GM19240 (cell line): ENCODE data around the gene PTPN13.
"Not testable (repeated sequence)": the region's sequence is repeated elsewhere in the genome, so short reads cannot be mapped to it uniquely, and the experiment has no call there.

Experiments
- DNase-seq: peaks from one replicate; pipeline ENCODE4 v3.0.0; 2011; ENCODE audit warnings: low spot score; ENCODE audit not compliant: insufficient read length

Gene PTPN13

DNA sequence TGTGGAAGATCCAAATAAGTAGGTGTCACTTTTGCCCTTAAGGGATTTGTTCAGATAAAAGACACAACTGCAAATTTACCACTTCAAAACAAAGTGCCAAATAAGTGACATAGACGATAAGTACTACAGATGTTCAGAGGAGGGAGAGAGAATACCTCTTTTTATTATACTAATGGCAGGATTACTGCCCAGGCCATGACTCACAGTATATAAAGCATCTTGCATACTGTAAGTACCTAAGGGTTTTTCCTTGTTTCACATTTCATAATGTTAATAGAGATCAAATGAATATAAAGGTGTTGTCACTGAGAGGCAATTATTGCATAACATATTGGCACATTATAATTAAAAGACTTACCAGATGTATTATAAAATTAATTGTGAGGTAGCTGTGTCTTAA is 46.4 kb downstream of the PTPN13 start:
- DNase-seq = no peak

DNA sequence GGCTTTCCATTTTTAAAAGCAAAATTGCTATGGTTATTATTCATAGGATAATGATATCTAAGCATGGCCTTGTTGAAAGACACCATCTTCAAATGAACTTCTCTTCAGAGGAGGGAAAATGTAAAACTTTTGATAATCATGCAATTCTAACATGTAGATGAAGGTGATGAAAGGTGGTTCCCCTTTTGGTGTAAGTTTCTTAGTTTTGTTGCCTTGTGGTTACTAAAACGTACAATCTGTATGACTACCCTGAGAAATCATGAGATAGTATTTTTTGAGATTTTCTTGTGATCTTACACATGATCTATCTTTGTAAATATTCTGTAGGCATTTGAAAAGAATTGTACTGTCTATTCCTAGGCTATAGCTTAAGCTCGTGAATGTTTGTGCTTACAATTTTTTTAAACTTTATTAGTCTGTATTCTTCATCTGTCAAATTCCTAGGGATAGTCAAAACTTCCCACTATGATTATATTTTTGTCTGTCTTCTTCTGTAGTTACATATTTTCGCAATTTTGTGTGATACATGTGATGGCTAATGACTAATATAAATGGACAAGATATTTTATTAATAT is 47.5 kb downstream of the PTPN13 start:
- no peak for DNase-seq

DNA sequence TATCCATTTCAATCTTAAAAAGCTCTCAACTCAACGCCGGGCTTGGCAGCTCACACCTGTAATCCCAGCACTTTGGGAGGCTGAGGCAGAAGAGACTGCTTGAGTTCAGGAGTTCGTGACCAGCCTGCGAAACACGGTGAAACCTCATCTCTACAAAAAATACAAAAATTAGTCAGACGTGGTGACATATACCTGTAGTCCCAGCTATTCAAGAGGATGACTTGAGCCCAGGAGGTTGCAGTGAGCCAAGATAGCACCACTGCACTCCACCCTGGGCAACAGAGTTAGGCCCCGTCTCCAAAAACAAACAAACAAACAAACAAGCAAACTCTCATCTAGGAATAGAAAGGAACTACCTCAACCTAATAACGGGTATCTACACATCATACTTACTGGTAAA is 50.8 kb downstream of the PTPN13 start:
- DNase-seq = no peak

DNA sequence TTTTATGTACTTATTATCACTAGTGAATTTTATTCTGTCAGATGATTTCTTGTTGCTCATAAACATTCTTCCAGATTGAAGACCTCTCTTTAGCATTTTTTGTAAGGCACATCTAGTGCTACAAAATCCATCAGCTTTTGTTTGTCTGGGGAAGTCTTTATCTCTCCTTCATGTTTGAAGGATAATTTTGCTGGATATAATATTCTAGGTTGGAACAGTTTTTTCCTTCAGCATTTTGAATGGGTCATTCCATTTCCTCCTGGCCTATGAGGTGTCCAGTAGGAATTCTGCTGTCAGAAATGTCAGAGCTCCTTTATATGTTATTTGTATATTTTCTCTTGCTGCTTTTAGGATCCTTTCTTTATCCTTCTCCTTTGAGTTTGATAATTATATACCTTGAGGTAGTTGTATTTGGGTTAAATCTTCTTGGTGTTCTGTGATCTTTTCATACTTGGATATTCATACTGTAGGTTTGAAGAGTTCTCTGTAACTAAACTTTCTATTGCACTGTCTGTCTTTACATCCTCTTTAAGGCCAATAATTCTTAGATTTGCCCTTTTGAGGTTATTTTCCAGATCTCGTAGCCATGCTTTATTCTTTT is 58.3 kb downstream of the PTPN13 start:
- no peak for DNase-seq

DNA sequence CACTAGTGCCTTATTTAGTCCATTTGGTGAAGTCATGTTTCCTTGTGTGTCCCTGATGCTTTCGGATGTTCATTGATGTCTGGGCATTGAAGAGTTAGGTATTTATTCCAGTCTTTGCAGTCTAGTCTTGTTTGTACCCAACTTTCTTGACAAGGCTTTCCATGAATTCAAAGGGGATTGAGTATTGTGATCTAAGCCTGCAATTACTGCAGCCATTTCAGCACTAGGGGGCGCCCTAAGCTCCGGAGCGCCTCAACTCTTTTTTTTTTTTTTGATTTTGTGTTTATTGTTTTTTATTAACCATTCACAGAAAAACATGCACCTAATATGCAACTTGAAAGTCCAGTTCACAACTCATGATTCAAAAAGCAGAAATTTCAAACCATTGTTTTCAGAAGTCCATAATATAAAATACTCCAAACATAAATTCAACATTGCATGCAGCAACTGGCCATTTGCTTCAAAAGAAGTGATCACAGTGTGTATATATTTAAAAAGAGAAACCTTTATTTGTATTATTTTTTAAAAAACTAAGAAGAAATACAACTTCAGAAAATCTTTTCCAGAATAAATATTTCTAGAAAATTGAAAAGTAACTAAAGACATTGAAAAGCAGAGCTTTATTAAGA is 59.2 kb downstream of the PTPN13 start:
- no peak for DNase-seq

- not testable (repeated sequence) for DNase-seq
Measured at GRCh38 chr4:86656781-86657180, 62.7 kb downstream of the PTPN13 start.

DNA sequence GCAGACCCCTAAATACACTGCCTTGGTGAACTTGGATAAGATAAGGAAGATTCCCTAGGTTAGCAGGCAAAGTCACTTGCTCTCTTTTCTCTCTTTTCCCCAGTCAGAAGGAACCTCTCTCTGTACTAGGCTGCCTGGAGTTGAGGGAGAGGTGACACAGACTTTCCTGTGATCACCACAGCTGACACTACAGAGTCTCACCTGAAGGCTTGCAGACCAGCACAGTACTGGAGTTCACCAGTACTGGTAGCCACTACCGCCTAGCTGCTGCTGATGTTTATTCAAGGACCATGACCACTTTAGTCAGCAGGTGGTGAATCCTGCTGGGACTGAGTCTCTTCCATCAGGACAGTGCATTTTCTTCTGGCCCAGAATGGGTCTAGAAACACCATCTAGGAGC is 63.3 kb downstream of the PTPN13 start:
- DNase-seq = no peak

- DNase-seq = no peak
Measured at GRCh38 chr4:86657910-86658309, 63.8 kb downstream of the PTPN13 start.

GRCh38 chr4:86660401-86660800 is 66.3 kb downstream of the PTPN13 start:
- no peak for DNase-seq

DNA sequence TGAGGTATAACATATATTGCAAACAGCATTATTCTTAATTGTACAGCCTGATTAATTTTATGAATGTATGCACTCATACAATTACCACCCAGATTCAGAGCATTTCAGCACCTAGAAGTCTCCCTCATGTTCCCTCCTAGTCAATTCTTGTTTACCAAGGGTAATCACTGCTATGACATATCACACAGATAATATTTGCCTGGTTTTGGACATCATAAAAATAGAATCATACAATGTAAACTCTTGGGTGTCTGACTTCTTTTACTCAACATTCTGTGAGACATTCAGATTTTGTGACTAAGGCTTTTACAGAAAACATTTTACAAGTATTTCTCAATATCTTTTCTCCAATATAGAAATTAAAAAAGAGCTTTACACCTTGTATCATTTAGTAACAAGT is 66.9 kb downstream of the PTPN13 start:
- no peak for DNase-seq

DNA sequence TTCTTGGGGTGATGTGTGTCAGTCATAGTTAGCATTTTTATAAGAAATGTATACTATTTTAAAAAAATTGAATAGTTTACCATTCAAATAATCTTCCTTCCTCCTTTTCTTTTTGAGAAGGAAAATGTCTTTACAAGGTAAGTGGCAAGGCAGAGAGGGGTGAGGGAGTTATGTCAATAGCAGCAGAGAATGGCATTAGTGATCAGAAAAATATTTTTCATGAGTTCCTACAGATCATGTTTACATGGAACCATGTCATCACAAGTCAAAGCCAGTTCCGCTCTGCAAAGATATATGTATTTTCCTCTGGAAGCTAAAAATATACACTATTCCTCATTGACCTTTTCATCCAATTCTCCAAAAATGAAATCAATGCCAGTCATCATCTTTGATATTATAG is 67.3 kb downstream of the PTPN13 start:
- DNase-seq = no peak

GRCh38 chr4:86664959-86665358 is 70.8 kb downstream of the PTPN13 start:
- no peak for DNase-seq

DNA sequence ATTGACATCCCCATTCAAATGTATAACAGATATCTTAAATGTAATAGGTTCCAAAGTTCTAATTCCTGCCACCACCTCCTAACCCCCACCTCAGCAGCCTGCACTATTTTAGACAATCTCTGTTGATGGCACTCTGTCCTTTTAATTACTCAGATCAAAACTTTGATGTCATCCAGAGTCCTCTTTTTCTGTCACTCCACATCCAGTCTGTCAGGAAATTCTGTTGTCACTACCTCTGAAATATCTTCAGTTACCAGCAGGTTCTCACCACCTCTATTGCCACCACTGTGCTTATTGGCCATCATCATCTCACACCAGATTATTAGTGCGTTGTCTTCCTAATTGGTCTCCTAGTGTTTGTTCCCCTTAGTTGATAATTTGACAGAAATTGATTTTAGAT is 76.2 kb downstream of the PTPN13 start:
- DNase-seq = no peak

DNA sequence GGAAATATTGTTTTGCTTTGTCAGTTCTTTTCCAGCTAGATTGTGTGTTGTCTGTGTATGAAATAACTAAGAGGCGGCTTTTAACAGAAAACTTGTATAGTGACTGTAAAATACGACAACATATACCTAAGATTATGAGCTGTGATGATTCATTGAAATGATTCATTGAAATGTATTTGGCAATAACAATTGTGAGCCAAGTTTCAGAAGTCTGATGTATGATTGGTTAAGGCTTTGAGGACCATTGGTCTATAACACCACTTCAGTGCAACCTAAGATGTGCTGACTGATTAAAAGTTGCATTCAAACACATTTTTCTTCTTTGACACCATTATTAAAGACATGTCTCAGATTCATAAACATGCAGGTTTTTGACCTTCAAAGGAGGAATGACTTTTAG is 76.6 kb downstream of the PTPN13 start:
- no peak for DNase-seq

DNA sequence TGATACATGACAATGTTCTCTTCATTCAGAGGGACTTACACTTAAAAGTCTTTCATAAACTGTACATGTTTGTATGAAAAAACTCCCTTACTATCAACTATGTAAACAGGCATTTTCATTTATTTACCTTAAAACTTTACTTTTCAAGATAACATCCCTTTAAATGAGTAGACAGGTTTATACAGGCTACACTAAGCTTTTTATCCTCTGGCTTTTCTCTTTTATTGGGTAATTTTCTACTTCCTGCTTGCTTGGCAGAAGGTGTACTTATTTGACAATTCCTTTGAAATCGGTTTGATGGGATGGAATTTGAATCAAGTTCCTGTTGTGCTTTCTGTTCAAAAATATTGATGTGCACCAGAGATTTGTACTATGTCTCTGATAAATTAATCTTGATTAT is 81.4 kb downstream of the PTPN13 start:
- no peak for DNase-seq

- DNase-seq = no peak
Measured at GRCh38 chr4:86678796-86679195, 84.7 kb downstream of the PTPN13 start.

DNA sequence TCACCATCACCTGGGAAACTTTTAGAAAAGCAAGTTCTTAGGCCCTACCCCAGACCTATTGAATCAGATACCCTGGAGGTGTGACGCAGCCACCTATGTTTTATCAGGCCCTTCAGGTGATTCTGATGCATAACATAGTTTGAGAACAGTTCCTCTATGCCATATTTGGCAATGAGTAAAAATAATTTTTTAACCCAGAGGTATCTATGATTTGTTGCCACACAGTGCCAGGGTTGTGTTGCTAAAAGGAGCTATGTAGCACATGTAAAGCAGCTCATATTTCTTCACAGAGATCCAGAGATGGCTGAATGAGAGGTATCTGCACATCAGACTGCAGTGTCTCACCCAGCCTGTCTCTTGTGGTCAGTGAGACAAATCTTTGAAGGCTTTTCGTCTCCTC is 85.3 kb downstream of the PTPN13 start:
- DNase-seq = no peak

DNA sequence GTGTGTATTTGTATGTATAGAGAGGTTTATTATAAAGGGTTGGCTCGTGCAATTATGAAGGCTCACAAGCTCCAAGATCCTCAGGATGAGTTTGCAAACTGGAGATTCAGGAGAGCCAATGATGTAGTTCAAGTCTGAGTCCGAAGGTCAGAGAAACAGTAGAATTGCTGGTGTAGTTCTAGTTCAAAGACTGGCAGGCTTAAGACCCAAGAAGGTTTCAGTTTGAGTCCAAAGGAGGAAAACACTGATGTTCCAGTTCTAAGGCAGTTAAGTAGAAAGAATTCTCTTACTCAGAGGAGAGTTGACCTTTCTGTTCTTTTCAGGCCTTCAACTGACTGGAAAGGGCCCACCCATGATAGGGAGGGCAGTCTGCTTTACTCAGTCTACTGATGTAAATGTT is 89.1 kb downstream of the PTPN13 start:
- no peak for DNase-seq

GRCh38 chr4:86683983-86684382 is 89.9 kb downstream of the PTPN13 start:
- DNase-seq = no peak

DNA sequence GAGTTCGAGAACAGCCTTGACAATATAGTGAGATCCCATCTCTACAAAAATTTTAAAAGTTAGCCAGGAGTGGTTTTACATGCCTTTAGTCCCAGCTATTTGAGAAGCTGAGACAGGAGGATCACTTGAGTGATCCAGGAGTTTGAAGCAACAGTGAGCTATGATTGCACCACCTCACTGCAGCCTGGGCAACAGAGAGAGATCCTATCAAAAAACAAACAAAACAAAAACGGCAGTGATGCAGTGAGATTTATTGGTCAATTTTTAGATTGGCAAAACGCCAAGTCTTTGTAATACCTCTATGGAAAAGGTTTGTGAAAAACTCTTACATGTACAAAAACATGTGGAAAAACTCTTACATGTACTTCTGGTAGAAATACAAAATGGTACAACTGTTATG is 91.3 kb downstream of the PTPN13 start:
- DNase-seq = no peak

DNA sequence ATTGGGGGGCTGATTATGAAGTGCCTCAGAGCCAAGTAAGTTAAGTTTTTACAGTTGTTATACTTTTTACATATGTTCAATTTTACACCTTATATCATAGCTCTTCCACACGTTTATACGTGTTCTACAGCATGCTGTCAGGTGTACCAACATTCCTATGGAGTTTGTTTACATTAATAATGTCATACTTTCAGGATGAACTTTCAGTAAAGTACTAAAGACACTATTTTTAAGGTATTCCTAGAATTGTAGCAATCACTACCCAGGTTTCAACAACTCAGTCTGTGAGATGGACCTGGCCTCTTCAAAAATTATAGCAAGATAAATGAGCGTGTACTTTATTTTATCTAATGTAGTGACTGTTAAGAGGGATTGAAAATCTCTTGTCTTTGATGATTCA is 92.6 kb downstream of the PTPN13 start:
- no peak for DNase-seq

DNA sequence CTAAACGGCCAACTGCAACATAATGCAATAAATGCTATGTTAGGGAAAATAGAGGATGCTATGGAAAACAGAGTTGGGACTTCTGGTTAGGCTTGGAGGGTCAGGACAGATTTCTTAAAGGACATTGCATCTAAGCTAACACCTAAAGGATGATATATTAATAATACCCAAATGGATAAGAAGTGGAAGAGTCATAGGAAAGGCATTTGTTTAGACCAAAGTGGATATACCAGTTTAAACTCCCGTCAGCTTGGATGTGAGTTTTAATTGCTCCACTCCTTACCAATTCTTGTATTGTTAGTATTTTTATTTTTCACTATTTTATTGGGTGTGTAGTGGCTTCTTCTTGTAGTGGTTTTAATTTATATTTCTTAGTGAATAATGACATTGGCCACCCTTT is 93.9 kb downstream of the PTPN13 start:
- DNase-seq = no peak

GRCh38 chr4:86704601-86705000 is 110.5 kb downstream of the PTPN13 start:
- no peak for DNase-seq
